SK-N-MC (cell line): ENCODE data around the gene IRGQ.

ENCODE experiments used
- EZH2 ChIP-seq: fragments of 200-600 bp; sonication (generic); IDR thresholded peaks from one replicate; pipeline ENCODE4 v1.6.1; 2017; ENCODE audit warnings: antibody characterized with exemption
- POLR2AphosphoS5 ChIP-seq: IDR thresholded peaks from 2 replicates; pipeline ENCODE4 v1.6.1; 2012; ENCODE audit warnings: mild to moderate bottlenecking, low read depth, low read length, borderline replicate concordance

GRCh38 chr19:43623889-43624670, 28.1 kb upstream of the IRGQ start:
- TF ChIP-seq POLR2AphosphoS5, result no peak
- no peak for TF ChIP-seq EZH2
